ENCODE data around the gene PABPC4L. TPM values are rescaled to one million over a fixed set of nuclear protein-coding genes. Genes with fewer than 3 reads are reported as not detected.
"Not testable (repeated sequence)": the region's sequence is repeated elsewhere in the genome, so short reads cannot be mapped to it uniquely, and the experiment has no call there.

The PABPC4L gene
- total RNA-seq, 2 donors from 2014 or later = 6.4 to 7.5 TPM

- peak overlapping the region; percentile 26 for H3K4me3 ChIP-seq (ENCODE audit: low read length)
- H3K27ac ChIP-seq (ENCODE audit: low read depth, low read length) = no peak overlapping the region
- Mint-ChIP-seq H3K9me3 (peaks cover 14% of the 10 kb centered on the region), H3K27me3 (ENCODE audit: insufficient read depth) (no peaks in the 10 kb centered on the region), H3K27ac (no peak overlapping the region), H3K4me3 (no peak overlapping the region), H3K4me1 (peaks cover 10% of the 10 kb centered on the region), H3K36me3 (ENCODE audit: low read depth) (no peaks in the 10 kb centered on the region)
- no peaks in the 10 kb centered on the region for H3K4me1 ChIP-seq (ENCODE audit: control insufficient read depth, insufficient read depth, low read length)
- TF ChIP-seq, protein P1, sequence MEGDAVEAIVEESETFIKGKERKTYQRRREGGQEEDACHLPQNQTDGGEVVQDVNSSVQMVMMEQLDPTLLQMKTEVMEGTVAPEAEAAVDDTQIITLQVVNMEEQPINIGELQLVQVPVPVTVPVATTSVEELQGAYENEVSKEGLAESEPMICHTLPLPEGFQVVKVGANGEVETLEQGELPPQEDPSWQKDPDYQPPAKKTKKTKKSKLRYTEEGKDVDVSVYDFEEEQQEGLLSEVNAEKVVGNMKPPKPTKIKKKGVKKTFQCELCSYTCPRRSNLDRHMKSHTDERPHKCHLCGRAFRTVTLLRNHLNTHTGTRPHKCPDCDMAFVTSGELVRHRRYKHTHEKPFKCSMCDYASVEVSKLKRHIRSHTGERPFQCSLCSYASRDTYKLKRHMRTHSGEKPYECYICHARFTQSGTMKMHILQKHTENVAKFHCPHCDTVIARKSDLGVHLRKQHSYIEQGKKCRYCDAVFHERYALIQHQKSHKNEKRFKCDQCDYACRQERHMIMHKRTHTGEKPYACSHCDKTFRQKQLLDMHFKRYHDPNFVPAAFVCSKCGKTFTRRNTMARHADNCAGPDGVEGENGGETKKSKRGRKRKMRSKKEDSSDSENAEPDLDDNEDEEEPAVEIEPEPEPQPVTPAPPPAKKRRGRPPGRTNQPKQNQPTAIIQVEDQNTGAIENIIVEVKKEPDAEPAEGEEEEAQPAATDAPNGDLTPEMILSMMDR (conservative IDR thresholded peaks at IDR 0.05) = no peak
- no peak overlapping the region for H3K9ac ChIP-seq (ENCODE audit: extremely low read depth, low read length, poor library complexity, severe bottlenecking)
- H3K9me3 ChIP-seq (ENCODE audit: control insufficient read depth, low read length) = peaks cover 20% of the 10 kb centered on the region
- 39 to 42% methylated on average over 2 of the region's 2 CpGs for WGBS, 2 experiments (ENCODE audit: insufficient coverage in 1 of 2, insufficient read length in 1 of 2)
- H3K36me3 ChIP-seq (ENCODE audit: control insufficient read depth, insufficient read depth, low read length) = no peaks in the 10 kb centered on the region
- H3K27me3 ChIP-seq (ENCODE audit: control insufficient read depth, insufficient read depth, low read length, poor library complexity, severe bottlenecking) = no peaks in the 10 kb centered on the region
- DNase-seq = no peak
Measured at GRCh38 chr4:134215620-134216344, 14.2 kb upstream of the PABPC4L start.

GRCh38 chr4:134207955-134208354, 6.4 kb upstream of the PABPC4L start:
- WGBS, 2 experiments (ENCODE audit: insufficient coverage in 1 of 2, insufficient read length in 1 of 2) = 94 to 100% methylated on average over 4 to 11 of the region's 11 CpGs
- Histone ChIP-seq H3K4me3 (ENCODE audit: low read length) (peak overlapping the region; percentile 16), H3K9me3 (ENCODE audit: control insufficient read depth, low read length) (peaks cover 26% of the 10 kb centered on the region)
- not testable (repeated sequence) for H3K9ac ChIP-seq (ENCODE audit: extremely low read depth, low read length, poor library complexity, severe bottlenecking); H3K36me3 ChIP-seq (ENCODE audit: control insufficient read depth, insufficient read depth, low read length); H3K4me1 Mint-ChIP-seq; H3K36me3 Mint-ChIP-seq (ENCODE audit: low read depth); H3K27ac Mint-ChIP-seq; H3K4me1 ChIP-seq (ENCODE audit: control insufficient read depth, insufficient read depth, low read length); H3K27ac ChIP-seq (ENCODE audit: low read depth, low read length); H3K27me3 ChIP-seq (ENCODE audit: control insufficient read depth, insufficient read depth, low read length, poor library complexity, severe bottlenecking); DNase-seq; H3K4me3 Mint-ChIP-seq; H3K27me3 Mint-ChIP-seq (ENCODE audit: insufficient read depth)
- peaks cover 30% of the 10 kb centered on the region for H3K9me3 Mint-ChIP-seq

- Histone ChIP-seq H3K27me3 (ENCODE audit: control insufficient read depth, insufficient read depth, low read length, poor library complexity, severe bottlenecking) (no peaks in the 10 kb centered on the region), H3K27ac (ENCODE audit: low read depth, low read length) (no peak overlapping the region), H3K9ac (ENCODE audit: extremely low read depth, low read length, poor library complexity, severe bottlenecking) (no peak overlapping the region), H3K4me3 (ENCODE audit: low read length) (peak overlapping the region; percentile 75), H3K4me1 (ENCODE audit: control insufficient read depth, insufficient read depth, low read length) (no peaks in the 10 kb centered on the region), H3K36me3 (ENCODE audit: control insufficient read depth, insufficient read depth, low read length) (no peaks in the 10 kb centered on the region), H3K9me3 (ENCODE audit: control insufficient read depth, low read length) (peaks cover 21% of the 10 kb centered on the region)
- H3K27ac Mint-ChIP-seq = no peak overlapping the region
- H3K27me3 Mint-ChIP-seq (ENCODE audit: insufficient read depth) = no peaks in the 10 kb centered on the region
- peak overlapping the region; percentile 69 for H3K4me3 Mint-ChIP-seq
- TF ChIP-seq, protein P1 (conservative IDR thresholded peaks at IDR 0.05) = no peak
- H3K9me3 Mint-ChIP-seq = peaks cover 14% of the 10 kb centered on the region
- H3K4me1 Mint-ChIP-seq = peaks cover 10% of the 10 kb centered on the region
- peaks cover 13% of the 10 kb centered on the region for H3K36me3 Mint-ChIP-seq (ENCODE audit: low read depth)
- 93 to 100% methylated on average over 2 to 8 of the region's 8 CpGs for WGBS, 2 experiments (ENCODE audit: insufficient coverage in 1 of 2, insufficient read length in 1 of 2)
- no peak for DNase-seq
Measured at GRCh38 chr4:134202166-134202956, 772 bp upstream of the PABPC4L start.
